Inflammatory macrophage treated with lipopolysaccharide for 1 hour (primary cell): ENCODE results near the gene DSC1.
"Not testable (repeated sequence)": the region's sequence is repeated elsewhere in the genome, so short reads cannot be mapped to it uniquely, and the experiment has no call there.

Experiments
- DNase-seq, 2 donors: peaks; one replicate each; pipeline ENCODE4 v3.0.0-alpha.2; 2020 to 2022

Gene DSC1, protein sequence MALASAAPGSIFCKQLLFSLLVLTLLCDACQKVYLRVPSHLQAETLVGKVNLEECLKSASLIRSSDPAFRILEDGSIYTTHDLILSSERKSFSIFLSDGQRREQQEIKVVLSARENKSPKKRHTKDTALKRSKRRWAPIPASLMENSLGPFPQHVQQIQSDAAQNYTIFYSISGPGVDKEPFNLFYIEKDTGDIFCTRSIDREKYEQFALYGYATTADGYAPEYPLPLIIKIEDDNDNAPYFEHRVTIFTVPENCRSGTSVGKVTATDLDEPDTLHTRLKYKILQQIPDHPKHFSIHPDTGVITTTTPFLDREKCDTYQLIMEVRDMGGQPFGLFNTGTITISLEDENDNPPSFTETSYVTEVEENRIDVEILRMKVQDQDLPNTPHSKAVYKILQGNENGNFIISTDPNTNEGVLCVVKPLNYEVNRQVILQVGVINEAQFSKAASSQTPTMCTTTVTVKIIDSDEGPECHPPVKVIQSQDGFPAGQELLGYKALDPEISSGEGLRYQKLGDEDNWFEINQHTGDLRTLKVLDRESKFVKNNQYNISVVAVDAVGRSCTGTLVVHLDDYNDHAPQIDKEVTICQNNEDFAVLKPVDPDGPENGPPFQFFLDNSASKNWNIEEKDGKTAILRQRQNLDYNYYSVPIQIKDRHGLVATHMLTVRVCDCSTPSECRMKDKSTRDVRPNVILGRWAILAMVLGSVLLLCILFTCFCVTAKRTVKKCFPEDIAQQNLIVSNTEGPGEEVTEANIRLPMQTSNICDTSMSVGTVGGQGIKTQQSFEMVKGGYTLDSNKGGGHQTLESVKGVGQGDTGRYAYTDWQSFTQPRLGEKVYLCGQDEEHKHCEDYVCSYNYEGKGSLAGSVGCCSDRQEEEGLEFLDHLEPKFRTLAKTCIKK

DNA sequence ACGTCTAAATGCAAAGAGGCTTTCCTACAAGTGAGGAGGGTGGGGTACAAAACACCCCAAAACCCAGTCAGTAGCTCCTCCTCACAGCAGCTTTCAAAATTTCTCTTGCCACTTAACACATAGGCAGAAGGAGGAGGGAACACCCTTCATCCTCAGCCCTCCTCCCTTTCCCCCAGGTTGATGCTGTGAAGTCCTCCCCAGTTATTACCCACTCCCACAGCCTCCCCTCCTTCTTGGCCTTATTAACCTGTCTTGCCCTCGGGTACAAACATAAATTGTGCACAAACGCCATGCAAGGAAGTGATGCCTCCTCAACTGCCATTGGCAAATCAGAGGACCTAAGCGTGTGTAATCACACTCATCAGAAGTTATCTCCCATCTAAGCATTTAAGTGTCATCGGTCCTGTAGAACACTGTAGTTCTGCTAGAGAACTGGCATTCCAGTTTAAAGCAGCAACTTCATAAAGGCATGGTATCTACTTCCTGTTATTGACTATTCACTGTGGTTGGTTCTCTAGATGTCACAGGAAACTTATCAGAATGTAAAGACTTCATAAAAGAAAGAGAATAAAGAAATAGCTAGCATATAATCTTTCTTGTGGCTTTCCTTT, at the start of gene DSC1:
Gene DSC1, minus strand, starts transcription at position 32 of the 611 bp plus-strand sequence. CDS start 262 bp downstream, outside the sequence.
- DNase-seq: no peak

DNA sequence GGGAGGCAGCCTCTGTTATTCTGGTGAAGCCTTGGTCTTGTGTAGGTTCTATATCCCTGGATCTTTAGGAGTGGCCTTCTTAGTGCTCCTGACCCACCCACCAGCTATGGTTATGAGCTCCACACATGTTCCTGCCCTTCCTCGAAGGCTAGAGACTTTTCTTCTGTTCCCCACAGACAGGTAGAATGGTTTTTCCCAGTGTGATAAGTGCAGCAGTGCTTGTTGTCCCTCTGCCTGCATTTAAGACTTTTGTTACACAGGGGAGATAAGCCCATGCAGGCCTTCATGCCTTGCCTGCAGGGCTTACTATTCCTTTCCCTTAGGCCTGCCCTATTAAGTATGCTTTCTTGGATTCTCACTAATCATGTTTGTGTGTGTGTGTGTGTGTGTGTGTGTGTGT, 48.4 kb upstream of the DSC1 start:
- DNase-seq: no peak

DNA sequence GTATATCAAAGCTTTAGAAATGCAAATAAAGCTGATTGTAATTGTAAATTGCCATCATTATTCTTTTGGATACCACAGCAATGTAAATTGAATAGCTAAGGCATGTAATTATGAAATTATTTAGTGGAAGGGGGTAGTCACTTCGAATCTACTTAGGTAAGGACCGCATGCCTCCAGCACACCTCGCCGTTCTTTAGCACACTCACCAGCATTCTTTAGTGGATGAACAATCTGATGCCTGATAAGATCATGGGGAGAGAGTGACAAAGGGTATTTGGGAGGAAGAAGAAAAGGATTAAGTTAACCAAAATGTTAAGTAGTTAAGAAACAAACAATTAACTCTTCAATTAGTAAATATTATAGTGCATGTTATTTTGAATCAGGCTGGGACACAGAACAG, 46.4 kb upstream of the DSC1 start:
- DNase-seq: no peak

- peak in 1 of 2 donors; percentile 4 for DNase-seq
These were observed 44.7 kb upstream of the DSC1 start for GRCh38 chr18:31207391-31207790.

GRCh38 chr18:31206787-31207381, 44.2 kb upstream of the DSC1 start:
- peak; percentile 83 to 86 for DNase-seq

- DNase-seq: peak; percentile 64 to 67
These were observed 43.4 kb upstream of the DSC1 start for GRCh38 chr18:31206071-31206470.

- DNase-seq: no peak
These were observed 42.6 kb upstream of the DSC1 start for GRCh38 chr18:31205273-31205672.

DNA sequence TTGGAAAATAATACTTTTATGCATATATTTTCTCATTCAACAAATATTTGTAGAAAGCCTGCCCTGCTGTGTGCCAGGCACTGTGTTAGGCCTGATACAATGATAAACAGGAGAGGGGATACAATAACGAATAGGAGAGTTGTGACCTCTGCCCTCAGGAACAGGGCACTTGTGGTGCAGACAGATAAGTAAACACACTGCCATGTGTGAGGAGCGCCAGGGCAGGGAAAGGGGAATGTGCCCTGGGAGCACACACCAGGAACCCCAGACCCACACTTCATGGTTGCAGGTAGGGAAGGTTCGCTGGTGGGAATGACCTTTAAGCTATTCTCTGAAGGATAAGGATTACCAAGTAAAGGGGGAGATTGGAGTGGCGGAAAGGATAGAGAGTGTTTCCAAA, 42.2 kb upstream of the DSC1 start:
- DNase-seq: no peak

GRCh38 chr18:31204166-31204565, 41.5 kb upstream of the DSC1 start:
- DNase-seq: peak; percentile 24 to 43

GRCh38 chr18:31203794-31204148, 41.1 kb upstream of the DSC1 start:
- no peak for DNase-seq

DNA sequence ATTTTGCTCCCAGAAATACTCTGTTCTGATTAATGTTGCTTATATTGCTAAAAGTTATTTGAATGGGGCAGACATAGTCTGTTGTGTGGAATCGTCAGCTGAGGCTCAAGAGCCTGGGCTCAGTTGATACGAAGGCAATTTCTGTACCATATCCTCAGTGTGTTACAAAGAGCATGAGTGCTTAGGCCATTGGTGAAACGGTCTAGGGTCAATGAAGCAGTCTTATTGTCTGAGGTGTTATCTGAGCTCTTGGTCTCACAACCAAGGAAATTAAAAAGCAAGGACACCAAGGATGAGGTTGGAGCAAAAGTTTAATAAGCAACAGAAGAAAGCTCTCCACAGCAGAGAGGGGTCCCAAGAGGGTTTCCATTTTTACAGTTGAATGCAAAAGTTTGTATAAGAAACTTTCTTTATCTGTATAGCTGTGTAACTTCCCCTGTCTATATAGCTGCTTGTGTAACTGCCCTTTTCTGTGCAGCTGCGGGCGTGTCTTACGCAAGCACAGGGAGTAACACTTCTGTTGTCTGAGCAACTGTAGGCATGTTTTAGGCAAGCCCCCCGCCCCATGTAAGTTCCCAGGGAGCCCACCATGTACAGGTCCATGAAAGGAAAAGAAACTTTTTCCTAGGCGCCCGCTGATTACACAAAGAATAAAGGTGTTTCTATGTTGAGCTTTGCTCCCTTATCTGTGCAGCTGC, 40.6 kb upstream of the DSC1 start:
- DNase-seq: peak; percentile 69 to 75

GRCh38 chr18:31199190-31199769, 36.6 kb upstream of the DSC1 start:
- DNase-seq: peak; percentile 15 to 25

- no peak for DNase-seq
These were observed 35.0 kb upstream of the DSC1 start for GRCh38 chr18:31197676-31198075.

- no peak for DNase-seq
These were observed 32.4 kb upstream of the DSC1 start for GRCh38 chr18:31195063-31195462.

GRCh38 chr18:31192086-31192776, 29.6 kb upstream of the DSC1 start:
- no peak for DNase-seq

DNA sequence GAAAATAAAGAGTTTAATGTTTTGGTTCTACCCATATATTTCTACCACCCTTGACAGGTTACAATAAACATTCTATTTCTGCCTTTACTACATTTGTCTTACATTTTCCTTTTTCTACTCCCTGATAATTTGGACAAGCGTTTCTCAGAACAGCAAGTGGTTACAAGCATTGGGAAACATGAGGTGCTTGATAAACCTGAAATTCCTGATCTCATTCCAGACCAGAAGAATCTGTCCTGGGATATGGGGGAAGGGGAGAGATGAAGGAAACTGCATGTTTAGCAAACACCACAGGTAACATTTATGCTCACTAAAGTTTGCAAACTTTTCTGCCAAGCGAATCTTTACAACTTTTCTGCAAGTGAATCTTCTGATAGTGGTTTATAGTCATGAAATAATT, 28.3 kb upstream of the DSC1 start:
- DNase-seq: no peak

GRCh38 chr18:31189757-31190156, 27.1 kb upstream of the DSC1 start:
- no peak for DNase-seq

DNA sequence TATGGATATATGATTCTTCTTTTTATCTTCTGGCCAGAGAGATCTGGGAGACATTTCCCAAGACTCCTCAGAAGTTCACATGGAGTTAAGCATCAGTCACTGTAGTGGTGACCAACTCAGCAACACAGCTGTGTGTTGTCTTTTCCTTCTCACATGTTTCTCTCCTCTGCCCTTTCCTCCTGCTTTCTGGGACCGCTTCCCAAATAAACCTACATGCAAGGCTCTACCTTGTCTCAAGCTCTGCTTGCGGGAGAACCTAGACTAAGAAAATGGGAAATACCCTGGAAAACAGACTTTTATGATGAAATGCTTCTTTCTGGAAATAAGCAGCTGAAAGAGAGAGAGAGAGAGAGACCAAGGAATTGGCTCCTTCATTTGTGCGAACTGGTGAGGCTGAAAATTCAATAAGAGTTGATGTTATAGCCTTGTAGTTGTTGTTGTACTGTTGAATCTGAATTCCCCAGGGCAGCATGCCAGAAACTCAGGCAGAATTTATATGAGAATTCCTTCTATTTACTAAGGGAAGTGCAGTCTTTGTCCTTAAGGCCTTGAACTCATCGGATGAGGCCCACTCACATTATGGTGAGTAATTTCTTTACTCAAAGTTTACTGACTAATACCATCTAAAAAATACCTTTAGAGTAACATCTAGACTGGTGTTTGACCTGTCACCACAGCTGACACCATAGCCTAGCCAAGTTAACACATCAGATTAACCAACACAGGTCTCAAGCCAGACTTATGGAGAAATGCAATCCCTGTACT, 22.7 kb upstream of the DSC1 start:
- DNase-seq: no peak

- no peak for DNase-seq
These were observed 20.6 kb upstream of the DSC1 start for GRCh38 chr18:31183302-31183701.

- DNase-seq: not testable (repeated sequence)
These were observed 14.7 kb upstream of the DSC1 start for GRCh38 chr18:31177369-31177768.

GRCh38 chr18:31176531-31176930, 13.9 kb upstream of the DSC1 start:
- no peak for DNase-seq
